Fibroblast of the aortic adventitia (primary cell): ENCODE data around the gene SYT14. TPM values are rescaled to one million over a fixed set of nuclear protein-coding genes. Genes with fewer than 3 reads are reported as not detected.

ENCODE experiments used
- DNase-seq: peaks from one replicate; pipeline ENCODE4 v3.0.0-alpha.2; 2010; ENCODE audit warnings: low read depth
- H3K4me3 ChIP-seq: 2 replicates; pipeline ENCODE4 v1.5.1; 2011; ENCODE audit warnings: low read depth, mild to moderate bottlenecking, control low read depth, low read length, moderate library complexity
- total RNA-seq: library from RNA; depleted of rRNA; stranded (reverse); fragments of >200 nt; gene quantifications from 2 replicates; pipeline ENCODE4 v1.2.3, GENCODE V29; 2012; ENCODE audit warnings: low replicate concordance
- TF ChIP-seq, protein P1 (sequence below): IDR thresholded peaks from 2 replicates; pipeline ENCODE4 v1.5.1; 2011; ENCODE audit warnings: mild to moderate bottlenecking, low read length, control low read depth, inconsistent platforms; ENCODE audit not compliant: insufficient read depth

Gene SYT14
- total RNA-seq, 1 donor, result 35.0 TPM

DNA sequence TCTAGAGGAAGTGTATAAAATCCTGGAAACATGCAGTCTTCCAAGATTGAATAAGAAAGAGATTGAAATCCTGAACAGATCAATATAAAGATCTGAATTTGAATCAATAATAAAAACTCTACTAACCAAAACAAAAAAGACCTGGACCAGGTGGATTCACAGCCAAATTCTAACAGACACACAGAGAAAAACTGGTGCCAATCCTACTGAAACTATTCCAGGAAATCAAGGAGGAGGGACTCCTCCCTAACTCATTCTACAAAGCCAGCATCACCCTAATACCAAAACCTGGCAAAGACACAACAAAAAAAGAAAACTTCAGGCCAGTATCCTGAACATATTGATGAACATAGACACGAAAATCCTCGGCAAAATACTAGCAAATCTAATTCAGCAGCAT lies 58.3 kb downstream of the SYT14 start:
- no peak for DNase-seq
- no peak overlapping the region for H3K4me3 ChIP-seq
- TF ChIP-seq, protein P1, sequence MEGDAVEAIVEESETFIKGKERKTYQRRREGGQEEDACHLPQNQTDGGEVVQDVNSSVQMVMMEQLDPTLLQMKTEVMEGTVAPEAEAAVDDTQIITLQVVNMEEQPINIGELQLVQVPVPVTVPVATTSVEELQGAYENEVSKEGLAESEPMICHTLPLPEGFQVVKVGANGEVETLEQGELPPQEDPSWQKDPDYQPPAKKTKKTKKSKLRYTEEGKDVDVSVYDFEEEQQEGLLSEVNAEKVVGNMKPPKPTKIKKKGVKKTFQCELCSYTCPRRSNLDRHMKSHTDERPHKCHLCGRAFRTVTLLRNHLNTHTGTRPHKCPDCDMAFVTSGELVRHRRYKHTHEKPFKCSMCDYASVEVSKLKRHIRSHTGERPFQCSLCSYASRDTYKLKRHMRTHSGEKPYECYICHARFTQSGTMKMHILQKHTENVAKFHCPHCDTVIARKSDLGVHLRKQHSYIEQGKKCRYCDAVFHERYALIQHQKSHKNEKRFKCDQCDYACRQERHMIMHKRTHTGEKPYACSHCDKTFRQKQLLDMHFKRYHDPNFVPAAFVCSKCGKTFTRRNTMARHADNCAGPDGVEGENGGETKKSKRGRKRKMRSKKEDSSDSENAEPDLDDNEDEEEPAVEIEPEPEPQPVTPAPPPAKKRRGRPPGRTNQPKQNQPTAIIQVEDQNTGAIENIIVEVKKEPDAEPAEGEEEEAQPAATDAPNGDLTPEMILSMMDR, result no peak

DNA sequence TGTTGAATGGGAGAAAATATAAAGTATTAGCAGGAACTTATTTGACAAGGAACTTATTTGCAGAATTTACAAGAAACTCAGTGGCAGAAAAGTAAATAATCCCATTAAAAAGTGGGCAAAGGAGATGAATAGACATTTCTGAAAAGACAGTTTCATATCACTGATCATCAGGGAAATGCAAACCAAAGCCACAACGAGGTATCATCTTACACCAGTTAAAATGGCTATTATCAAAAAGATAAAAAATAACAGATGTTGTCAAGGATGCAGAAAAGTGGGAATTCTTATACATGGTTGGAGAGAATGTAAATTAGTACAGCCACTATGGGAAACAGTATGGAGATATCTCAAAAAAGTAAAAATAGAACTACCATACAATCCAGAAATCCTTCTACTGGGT lies 61.0 kb downstream of the SYT14 start:
- TF ChIP-seq, protein P1, result no peak
- H3K4me3 ChIP-seq, result no peak overlapping the region
- no peak for DNase-seq

- H3K4me3 ChIP-seq, result no peak overlapping the region
- peak; percentile 17 for DNase-seq
- TF ChIP-seq, protein P1, result no peak
These were observed 63.7 kb downstream of the SYT14 start for GRCh38 chr1:210001751-210002150.

DNA sequence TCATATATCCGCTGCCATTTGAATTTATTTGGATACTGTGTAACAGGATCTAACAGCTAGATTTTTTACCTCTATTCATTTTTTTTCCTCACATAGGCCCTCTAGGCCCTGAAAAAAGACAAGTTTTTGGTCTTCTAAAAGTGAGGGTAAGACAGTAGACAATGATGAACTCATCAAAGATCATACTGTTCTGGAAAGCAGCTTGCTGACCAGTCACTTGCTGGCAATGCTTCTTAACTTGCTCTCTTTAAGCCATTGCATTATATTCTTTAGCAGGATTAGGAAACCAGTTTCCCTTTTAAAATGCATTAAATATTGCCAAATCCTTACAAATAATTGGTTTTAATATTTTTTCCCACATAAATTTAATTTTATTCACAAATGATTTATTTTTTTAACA lies 65.5 kb downstream of the SYT14 start:
- TF ChIP-seq, protein P1, result no peak
- DNase-seq, result peak; percentile 15
- H3K4me3 ChIP-seq, result no peak overlapping the region

DNA sequence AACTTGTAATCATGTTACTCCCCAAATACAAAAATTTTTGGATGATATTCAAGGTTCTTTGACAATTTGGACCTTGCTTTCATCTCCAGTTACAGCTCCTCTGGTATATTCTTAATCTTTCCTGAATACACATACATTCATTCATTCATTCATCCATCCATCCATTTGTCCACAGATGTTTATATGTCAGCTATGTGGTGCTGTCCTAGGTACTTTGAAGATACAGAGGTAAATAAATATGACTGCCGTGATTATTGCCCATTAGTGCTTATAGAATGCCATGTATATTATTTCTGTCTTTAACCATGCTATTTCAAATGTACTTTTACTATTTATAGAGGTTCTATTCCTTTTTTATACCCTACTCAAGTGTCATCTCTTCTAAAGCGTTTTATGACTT lies 72.1 kb downstream of the SYT14 start:
- no peak overlapping the region for H3K4me3 ChIP-seq
- no peak for DNase-seq
- TF ChIP-seq, protein P1, result no peak

- DNase-seq, result no peak
- H3K4me3 ChIP-seq, result no peak overlapping the region
- TF ChIP-seq, protein P1, result no peak
These were observed 83.3 kb downstream of the SYT14 start for GRCh38 chr1:210021145-210021860.

DNA sequence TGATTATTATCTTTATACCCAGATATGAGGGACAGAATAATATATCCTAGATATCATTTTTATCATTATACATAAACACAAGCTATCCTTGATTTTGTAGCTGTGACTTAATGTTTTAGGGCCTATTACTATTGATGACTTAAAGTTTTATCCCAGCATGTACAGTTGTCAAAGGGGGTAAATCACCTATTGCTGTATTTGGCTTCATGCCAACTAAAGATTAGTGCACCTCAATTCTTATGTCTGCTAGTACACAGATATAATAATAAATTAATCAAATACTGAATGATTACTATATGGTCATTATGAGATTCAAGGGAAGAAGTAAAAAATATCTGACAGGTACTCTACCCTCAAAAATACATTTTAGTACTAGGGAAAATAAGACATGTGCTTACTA lies 84.0 kb downstream of the SYT14 start:
- TF ChIP-seq, protein P1, result no peak
- H3K4me3 ChIP-seq, result no peak overlapping the region
- no peak for DNase-seq
